ENCODE measurements around the gene C2CD2.

Gene C2CD2

GRCh38 chr21:41858466-41859296 is 95.1 kb downstream of the C2CD2 start:
- no peak overlapping the region for H3K4me3 ChIP-seq (replicated peaks; ENCODE audit: low read depth, low read length)
- DNase-seq (ENCODE audit: low read depth), result no peak
- TF ChIP-seq, protein P1, sequence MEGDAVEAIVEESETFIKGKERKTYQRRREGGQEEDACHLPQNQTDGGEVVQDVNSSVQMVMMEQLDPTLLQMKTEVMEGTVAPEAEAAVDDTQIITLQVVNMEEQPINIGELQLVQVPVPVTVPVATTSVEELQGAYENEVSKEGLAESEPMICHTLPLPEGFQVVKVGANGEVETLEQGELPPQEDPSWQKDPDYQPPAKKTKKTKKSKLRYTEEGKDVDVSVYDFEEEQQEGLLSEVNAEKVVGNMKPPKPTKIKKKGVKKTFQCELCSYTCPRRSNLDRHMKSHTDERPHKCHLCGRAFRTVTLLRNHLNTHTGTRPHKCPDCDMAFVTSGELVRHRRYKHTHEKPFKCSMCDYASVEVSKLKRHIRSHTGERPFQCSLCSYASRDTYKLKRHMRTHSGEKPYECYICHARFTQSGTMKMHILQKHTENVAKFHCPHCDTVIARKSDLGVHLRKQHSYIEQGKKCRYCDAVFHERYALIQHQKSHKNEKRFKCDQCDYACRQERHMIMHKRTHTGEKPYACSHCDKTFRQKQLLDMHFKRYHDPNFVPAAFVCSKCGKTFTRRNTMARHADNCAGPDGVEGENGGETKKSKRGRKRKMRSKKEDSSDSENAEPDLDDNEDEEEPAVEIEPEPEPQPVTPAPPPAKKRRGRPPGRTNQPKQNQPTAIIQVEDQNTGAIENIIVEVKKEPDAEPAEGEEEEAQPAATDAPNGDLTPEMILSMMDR (IDR thresholded peaks at IDR 0.05; ENCODE audit: low read length, missing control alignments), result no peak

DNA sequence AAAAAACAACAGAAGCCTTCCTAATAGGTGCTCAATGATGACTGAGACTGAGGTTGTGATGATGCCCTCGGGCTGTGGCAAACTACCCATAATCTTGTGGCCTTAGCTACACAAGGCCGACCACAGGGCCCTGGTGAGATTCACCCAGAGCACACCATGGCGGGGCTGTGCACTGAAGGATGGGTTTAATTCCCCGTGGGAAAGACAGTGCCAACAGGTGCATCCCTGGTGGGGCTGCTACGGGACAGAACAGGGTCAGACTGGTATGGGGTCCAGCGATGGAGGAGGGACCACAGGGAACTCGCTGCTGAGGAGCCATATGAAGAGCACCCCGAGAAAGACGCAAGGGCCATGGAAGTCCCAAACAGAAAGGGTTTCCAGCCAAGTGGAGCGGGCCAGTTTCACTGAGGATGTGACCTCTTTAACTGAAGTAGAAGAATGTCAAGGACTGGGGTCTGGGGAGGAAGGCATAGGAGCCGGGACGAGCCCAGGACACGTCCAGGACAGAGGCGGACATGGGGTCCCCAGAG is 96.0 kb downstream of the C2CD2 start:
- TF ChIP-seq, protein P1 (IDR thresholded peaks at IDR 0.05; ENCODE audit: low read length, missing control alignments), result no peak
- no peak overlapping the region for H3K4me3 ChIP-seq (replicated peaks; ENCODE audit: low read depth, low read length)
- no peak for DNase-seq (ENCODE audit: low read depth)

DNA sequence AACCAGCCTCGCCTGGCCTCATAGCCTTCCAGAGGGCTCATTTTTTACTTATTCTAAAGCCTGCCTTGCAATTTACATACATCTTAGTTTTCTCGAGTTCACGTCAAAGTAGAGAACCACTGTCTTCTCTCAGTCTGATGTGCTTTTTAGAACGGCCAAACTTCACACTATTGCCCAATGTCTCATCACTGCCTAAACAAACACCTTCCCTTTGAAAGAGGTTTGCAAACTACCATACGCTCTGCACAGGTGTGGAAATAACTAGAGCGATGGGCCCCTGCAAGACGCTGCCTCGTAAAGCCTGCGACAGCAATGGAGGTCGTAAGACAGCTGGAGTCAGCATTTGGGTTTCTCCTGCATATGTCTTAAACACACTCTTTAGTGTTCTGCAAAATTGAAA is 97.2 kb downstream of the C2CD2 start:
- no peak for DNase-seq (ENCODE audit: low read depth)

DNA sequence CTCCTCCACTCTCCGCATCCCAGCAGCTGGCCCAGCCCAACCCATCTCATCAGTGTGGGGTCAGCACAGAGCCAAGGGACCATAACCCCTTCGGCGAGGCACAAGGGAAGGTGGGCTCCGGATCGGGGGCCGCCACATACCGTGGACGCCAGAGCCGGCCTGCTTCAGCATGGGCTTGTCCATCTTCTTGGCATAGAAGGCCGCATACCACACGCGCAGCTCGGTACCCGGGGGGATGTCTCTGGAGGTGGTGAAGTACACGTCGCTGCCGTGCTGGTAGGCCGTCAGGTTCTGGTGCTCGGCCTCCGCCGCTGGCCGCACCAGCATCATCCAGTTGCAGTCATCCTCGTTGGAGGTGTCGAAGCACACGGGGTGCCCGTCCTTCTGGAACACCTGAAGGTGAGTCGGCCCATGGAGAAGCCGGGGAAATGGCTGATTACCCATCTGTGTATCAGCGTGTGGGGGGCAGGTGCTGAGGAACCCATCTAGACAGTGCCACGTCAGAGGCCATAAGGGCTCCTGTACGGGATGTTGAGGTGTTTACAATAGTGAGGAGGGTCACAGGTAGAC is 99.3 kb downstream of the C2CD2 start:
- no peak overlapping the region for H3K4me3 ChIP-seq (replicated peaks; ENCODE audit: low read depth, low read length)

More for the DNA sequence above, 97.2 kb downstream of the C2CD2 start:
- no peak overlapping the region for H3K4me3 ChIP-seq (replicated peaks; ENCODE audit: low read depth, low read length)
- TF ChIP-seq, protein P1 (IDR thresholded peaks at IDR 0.05; ENCODE audit: low read length, missing control alignments), result no peak

DNA sequence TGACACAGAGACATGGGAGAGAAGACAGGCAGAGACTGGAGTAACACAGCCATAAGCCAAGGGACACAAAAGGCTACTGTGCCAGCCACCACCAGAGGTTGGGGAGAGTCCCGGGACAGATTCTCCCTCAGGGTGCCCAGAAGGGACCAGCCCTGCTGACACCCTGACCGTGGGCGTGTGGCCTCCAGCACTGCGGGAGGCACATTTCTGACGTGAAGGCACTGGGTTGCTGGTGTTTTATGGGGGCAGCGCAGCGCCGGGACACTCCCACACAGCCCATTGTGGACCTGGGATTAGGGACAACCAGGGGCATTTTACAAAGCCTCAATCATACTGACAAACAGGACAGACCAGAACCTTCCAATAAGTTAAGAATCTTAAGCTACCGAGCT is 100.9 kb downstream of the C2CD2 start:
- TF ChIP-seq, protein P1 (IDR thresholded peaks at IDR 0.05; ENCODE audit: low read length, missing control alignments), result no peak
- H3K4me3 ChIP-seq (replicated peaks; ENCODE audit: low read depth, low read length), result no peak overlapping the region
- DNase-seq (ENCODE audit: low read depth), result no peak

More for the DNA sequence above, 99.3 kb downstream of the C2CD2 start:
- DNase-seq (ENCODE audit: low read depth), result no peak
- TF ChIP-seq, protein P1 (IDR thresholded peaks at IDR 0.05; ENCODE audit: low read length, missing control alignments), result no peak

DNA sequence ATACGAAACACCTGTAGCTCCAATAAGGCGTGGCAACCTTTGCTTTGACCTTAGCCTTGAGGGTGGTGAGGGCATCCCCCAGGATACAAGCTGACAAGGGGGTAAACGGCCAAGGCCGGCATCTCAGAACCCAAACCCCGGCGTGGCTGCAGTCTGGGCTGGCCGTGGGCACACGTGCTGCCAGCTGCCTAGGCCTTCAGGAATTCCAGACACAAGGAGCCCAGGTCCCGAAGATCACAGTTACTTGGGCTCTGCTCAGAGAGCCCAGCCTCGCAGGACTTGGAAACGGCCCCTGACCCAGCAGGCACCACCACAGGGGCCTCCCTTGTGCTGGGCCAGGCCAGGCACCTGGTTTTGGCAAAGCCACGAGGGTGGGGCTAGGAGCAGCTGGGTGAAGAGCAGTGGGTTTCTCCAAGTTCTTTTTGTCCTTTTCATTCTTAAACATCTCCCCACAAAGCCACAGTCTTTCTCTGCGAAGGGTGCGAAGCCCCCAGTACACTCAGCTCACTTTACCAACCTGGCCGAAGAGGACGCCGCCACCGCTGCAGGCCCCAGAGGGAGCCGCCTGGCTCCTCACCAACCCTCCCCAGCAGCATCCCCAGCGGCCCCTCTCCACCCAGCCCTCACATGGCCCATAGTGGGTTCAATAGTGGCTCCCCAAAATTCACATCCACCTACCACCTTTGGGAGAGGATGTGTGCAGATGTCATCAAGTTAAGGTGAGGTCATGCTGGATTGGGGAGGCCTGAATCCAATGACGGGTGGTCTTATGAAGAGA is 101.5 kb downstream of the C2CD2 start:
- no peak overlapping the region for H3K4me3 ChIP-seq (replicated peaks; ENCODE audit: low read depth, low read length)
- DNase-seq (ENCODE audit: low read depth), result no peak
- TF ChIP-seq, protein P1 (IDR thresholded peaks at IDR 0.05; ENCODE audit: low read length, missing control alignments), result no peak

All from fibroblast of pulmonary artery (primary cell).